Head of caudate nucleus (tissue), 42 donors: Measurements from ENCODE around the gene SUN2.
A peak's percentile ranks its signal among the peaks of the same experiment; 100 is the strongest.

Experiments used
- DNase-seq, 42 donors: peaks; one replicate each; pipeline versions ENCODE4 v3.0.0 to v3.0.0-alpha.2; 2020 to 2021; ENCODE audit warnings: mixed read lengths in 7 of 42
- intact Hi-C: fragments of 100-400 bp; cut with DNase I; formaldehyde crosslinking; loops from one replicate; pipeline ENCODE4 v1.15.0; 2022

Gene SUN2

DNA sequence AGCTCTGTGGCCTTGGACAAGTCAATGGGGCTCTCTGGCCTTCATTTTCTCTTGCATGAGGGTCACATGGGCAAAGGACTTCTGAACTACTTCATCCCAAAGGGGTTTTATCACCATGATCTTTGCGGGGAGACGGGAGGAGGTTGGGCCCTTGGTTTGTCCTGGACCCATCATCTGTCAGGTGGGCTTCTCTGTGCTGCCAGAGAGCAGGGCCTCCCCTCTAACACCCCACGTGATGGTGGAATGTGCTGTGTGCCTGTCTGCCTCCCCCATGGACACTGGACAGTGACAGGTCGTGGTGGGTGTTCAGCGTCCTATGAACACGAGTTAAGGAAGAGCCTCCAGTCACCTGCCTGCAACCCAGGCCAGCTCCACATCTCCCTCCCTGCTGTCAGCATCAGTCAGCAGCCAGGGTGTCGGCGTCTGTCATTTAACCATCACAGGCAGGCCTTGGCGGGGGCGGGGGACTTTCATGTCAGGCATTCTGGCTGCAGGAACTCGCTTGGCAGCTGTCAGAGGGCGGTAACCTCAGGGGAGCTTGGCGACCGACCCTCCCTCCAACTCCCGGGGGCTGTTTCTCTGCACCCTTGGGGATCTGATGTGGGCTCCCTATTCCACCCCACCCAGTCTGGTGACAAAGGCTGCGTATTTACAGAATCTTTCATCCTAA is 2.6 kb upstream of the SUN2 start:
- intact Hi-C loops, result no loop called here
- DNase-seq, result peak in 16 of 42 donors; percentile 51 to 83 (median 66)

DNA sequence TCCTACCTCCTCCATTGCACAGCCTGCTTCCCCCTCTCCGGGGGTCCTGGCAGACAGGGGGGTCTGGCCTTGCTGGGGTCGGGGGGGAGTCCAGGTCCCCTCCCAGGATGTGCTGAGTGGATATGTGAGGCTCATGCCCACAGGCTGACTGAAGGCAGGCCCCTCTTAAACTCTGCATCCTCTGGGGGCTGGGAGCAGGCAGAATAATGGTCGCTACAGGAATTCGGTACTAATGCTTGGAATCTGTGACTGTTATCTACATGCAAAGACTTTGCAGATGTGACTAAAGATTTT is 1.6 kb upstream of the SUN2 start:
- intact Hi-C loops, result no loop called here
- DNase-seq, result no peak

GRCh38 chr22:38756711-38757463 is 1.1 kb upstream of the SUN2 start:
- intact Hi-C loops, result no loop called here
- DNase-seq, result peak in 2 of 42 donors; percentile 45

- peak; percentile 68 to 96 (median 89) for DNase-seq
- intact Hi-C loops, result no loop called here
Measured at GRCh38 chr22:38755155-38755910, 465 bp downstream of the SUN2 start.

DNA sequence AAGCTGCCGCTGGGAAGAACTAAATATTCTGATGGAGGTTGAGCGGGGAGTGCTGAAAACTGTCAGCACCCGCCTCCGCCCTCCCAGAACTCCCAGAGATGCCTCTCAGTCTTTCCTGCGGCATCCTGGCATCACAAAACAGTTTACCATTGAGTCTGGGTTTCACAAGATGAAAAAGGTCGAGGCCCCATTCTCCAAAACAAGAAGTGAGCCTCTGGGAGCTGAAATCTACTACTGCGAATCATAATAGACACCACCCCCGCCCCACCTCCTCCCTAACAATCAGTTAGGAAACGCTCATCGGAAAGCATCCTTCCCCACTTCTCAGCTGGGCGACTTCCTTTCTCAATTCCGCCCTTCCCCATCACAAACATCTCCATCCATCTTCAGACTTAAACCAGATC is 1.0 kb downstream of the SUN2 start:
- DNase-seq, result peak in 26 of 42 donors; percentile 31 to 83 (median 63)
- intact Hi-C loops, result loop anchor here (5.0 kb wide), 1 partner anchor 47 kb away; the partner anchor contains the start of gene GTPBP1

DNA sequence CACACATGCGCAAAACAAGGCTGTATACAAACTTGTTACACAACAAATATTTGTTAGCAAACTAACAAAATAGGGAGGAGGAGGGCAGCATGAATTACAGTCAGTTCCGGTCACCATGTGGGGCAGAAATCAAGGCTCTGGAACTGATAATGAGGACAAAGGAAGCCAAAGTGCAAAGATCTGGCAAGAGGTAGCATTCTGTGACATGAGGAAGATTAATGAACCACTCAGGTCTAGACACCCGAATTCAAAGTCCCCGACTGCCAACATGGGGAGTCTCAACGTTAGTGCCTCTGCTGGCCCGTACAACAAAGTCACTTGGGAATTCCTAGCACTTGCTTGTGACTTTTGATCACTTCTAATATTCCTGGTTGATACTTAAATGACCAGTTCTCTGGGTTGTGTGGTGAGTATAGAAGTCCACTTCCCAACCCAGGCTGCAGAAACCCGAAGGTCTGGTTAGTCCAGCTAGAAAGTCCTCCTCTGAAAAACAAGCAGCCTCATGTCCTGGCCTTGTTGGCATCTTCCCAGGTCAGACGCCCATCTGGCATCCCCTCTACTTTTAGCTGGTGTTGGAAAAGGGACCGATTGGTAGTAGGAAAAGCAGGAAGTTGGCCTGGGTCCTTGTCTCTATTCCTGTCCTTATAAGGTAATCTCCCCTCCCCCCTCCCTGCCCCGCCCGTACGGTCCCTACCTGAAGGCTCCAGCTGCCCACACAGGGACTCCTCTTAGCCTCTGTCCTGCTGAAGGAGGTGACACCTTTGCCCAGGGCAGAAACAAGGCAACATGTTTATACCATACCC is 1.6 kb downstream of the SUN2 start:
- intact Hi-C loops, result loop anchor here (5.0 kb wide), 1 partner anchor 47 kb away; the partner anchor contains the start of gene GTPBP1
- peak in 27 of 42 donors; percentile 44 to 88 (median 65) for DNase-seq

- intact Hi-C loops, result loop anchor here (5.0 kb wide), 1 partner anchor 44 kb away; the partner anchor contains the start of gene GTPBP1
- no peak for DNase-seq
Measured at GRCh38 chr22:38751422-38752346, 4.1 kb downstream of the SUN2 start.

DNA sequence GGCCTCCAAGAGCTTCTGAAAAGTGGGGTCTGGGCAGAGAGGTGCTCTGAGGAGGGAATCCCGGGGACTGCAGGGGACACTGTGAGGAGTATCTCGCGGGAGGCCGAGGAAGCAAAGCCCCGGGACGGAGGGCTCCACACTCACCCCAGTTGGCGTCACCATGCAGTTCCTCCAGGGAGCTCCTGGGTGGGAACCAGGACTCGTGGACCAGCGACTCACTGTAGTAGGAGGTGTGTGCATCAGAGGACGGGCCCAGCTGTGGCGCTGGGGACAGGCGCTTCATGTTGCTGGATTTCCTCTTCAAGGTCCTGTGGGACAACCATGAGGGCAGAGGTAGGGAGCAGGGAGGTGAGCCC is 4.8 kb downstream of the SUN2 start:
- intact Hi-C loops, result loop anchor here (5.0 kb wide), 1 partner anchor 44 kb away; the partner anchor contains the start of gene GTPBP1
- no peak for DNase-seq

DNA sequence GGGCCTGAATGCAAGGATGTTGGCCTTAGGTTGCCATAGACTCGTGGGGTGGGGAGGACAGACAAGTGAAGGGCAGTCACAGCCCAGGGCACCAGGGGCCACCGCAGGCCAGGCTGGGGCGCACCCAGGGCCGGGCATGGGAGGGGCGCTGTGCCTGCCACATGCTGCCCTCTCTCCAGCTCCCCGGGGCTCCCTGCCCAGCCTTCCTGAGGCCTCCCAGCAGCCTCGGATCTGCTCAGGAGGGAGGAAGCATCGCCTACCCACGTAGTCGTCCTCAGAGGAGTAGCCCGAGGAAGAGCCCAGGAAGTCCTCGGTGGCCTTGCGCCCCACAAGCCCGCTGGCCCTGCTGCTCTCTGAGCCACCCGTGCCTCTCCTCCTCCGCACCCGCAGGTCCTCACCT is 5.2 kb downstream of the SUN2 start:
- DNase-seq, result no peak
- intact Hi-C loops, result loop anchor here (5.0 kb wide), 1 partner anchor 43 kb away; the partner anchor contains the start of gene GTPBP1

- DNase-seq, result no peak
- intact Hi-C loops, result loop anchor here (5.0 kb wide), 1 partner anchor 43 kb away; the partner anchor contains the start of gene GTPBP1
Measured at GRCh38 chr22:38750104-38750503, 5.7 kb downstream of the SUN2 start.

DNA sequence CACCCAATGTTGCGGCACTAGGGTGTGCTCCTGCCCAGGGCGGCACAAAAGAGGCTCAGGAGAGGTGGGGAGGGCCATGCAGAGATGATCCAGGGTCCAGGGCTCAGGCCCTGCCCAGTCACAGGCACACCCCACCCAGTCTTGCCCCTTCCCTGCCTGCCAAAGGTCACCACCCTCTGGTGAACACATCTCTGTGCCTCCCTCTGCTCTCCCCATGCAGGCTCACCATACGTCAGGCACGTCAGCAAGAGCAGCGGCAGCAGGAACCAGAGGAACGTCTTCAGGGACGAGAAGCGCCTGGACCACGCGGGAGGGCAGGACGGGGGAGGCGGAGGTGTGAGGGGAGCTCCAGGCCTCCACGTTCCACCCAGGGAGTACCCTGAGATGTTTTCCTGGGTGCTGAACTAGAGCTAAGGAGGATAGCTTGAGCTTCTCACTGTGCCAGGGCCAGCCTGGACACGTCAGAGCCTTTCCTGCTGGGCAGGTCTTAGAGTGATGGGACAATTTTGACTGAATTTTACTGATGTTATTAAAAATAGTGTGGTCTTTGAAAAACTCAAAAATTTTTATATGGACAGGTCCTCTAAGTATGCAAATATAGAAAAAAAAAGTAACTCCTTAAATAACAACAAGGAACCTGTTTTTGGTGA is 7.2 kb downstream of the SUN2 start:
- intact Hi-C loops, result no loop called here

DNA sequence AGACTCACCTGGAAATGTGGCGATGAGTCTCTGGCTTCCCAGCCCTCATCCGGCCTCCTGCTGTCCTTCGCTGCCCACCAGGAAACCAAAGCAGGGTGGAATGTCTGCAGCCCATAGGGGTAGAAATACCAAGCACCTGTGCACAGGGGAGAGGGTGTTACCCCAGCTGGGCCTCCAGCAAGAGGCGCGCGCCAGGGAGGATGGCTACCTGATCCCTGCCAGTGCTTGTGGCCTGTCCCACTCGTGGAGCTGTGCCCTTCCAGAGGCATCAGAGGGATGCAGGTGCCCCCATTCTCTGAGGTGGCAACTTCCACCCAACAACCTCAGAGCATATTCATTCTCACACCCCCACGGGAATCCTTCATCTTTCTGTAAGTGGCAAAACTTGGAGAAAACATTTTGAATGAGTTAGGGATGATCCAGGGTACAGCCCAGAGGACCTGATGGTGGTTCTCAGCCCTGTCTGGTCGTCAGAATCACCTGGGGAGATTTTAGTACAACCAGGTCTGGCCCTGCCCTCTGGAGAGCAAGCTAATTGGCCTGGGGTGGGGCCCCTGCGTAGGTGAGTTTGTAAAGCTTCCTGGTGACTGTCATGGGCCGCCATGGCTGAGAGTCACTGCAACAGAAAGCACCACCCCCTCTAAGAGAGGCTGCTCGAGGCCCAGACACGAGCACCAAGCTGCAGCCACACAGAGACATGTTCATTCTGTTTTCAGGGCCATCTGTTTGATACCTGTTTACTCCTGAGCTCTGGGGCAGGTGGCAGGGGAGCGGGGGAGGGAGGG is 9.9 kb downstream of the SUN2 start:
- DNase-seq, result no peak

More for the DNA sequence above, 7.2 kb downstream of the SUN2 start:
- DNase-seq, result no peak

GRCh38 chr22:38744981-38745380 is 10.8 kb downstream of the SUN2 start:
- peak in 7 of 42 donors; percentile 40 to 74 (median 56) for DNase-seq

More for the DNA sequence above, 9.9 kb downstream of the SUN2 start:
- intact Hi-C loops, result no loop called here

GRCh38 chr22:38742176-38742942 is 13.4 kb downstream of the SUN2 start:
- intact Hi-C loops, result no loop called here
- DNase-seq, result no peak

More at GRCh38 chr22:38744981-38745380, 10.8 kb downstream of the SUN2 start:
- intact Hi-C loops, result no loop called here

DNA sequence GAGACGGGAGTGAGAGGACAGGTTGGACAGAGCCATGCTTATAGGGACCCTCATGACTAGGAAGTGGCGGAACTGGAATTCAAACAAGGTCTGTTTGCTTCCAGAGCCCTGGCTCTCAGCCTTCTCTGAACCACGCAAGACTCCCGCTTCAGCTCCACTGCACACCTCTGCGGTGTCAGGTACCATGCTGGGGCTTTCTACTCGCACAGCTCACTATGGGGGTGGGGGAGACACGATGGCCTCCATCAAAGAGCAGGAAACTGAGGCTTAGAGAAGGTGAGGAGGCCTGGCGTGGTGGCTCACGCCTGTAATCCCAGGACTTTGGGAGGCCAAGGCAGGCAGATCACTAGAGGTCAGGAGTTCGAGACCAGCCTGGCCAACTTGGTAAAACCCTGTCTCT is 14.2 kb downstream of the SUN2 start:
- no peak for DNase-seq
- intact Hi-C loops, result no loop called here

- DNase-seq, result no peak
Measured at GRCh38 chr22:38741166-38741565, 14.6 kb downstream of the SUN2 start.

More at GRCh38 chr22:38741166-38741565, 14.6 kb downstream of the SUN2 start:
- intact Hi-C loops, result no loop called here
